SK-N-MC (cell line): Measurements from ENCODE around the gene TCF7L1.
A peak's percentile ranks its signal among the peaks of the same experiment; 100 is the strongest.

Experiments
- DNase-seq: peaks from one replicate; pipeline ENCODE4 v3.0.0-alpha.2; 2011; ENCODE audit warnings: low read depth, low spot score
- H3K27ac ChIP-seq: fragments of 200-600 bp; sonication (generic); 2 replicates; pipeline ENCODE4 v1.5.1; 2016; ENCODE audit warnings: mixed run types
- H3K36me3 ChIP-seq: fragments of 200-600 bp; sonication (generic); 2 replicates; pipeline ENCODE4 v1.6.1; 2017; ENCODE audit warnings: antibody characterized with exemption, low read length, mixed read lengths; ENCODE audit not compliant: insufficient read depth
- H3K4me3 ChIP-seq: fragments of 200-600 bp; sonication (generic); 2 replicates; pipeline ENCODE4 v1.5.1; 2016
- H3K9ac ChIP-seq: fragments of 200-600 bp; sonication (generic); 2 replicates; pipeline ENCODE4 v1.8.0; 2017; ENCODE audit warnings: mixed run types, mixed read lengths; ENCODE audit not compliant: insufficient read length
- H3K9me3 ChIP-seq: fragments of 200-600 bp; sonication (generic); 2 replicates; pipeline ENCODE4 v1.6.1; 2017; ENCODE audit warnings: low read depth, mild to moderate bottlenecking, antibody characterized with exemption, low read length, moderate library complexity, mixed read lengths
- EZH2 ChIP-seq: fragments of 200-600 bp; sonication (generic); IDR thresholded peaks from one replicate; pipeline ENCODE4 v1.6.1; 2017; ENCODE audit warnings: antibody characterized with exemption
- FOXP2 ChIP-seq: optimal IDR thresholded peaks from 2 replicates; pipeline ENCODE3; 2011; ENCODE audit warnings: mild to moderate bottlenecking, moderate library complexity; ENCODE audit not compliant: insufficient read depth; ENCODE audit errors: extremely low read length, control extremely low read depth
- POLR2AphosphoS5 ChIP-seq: IDR thresholded peaks from 2 replicates; pipeline ENCODE4 v1.6.1; 2012; ENCODE audit warnings: mild to moderate bottlenecking, low read depth, low read length, borderline replicate concordance

Gene TCF7L1

DNA sequence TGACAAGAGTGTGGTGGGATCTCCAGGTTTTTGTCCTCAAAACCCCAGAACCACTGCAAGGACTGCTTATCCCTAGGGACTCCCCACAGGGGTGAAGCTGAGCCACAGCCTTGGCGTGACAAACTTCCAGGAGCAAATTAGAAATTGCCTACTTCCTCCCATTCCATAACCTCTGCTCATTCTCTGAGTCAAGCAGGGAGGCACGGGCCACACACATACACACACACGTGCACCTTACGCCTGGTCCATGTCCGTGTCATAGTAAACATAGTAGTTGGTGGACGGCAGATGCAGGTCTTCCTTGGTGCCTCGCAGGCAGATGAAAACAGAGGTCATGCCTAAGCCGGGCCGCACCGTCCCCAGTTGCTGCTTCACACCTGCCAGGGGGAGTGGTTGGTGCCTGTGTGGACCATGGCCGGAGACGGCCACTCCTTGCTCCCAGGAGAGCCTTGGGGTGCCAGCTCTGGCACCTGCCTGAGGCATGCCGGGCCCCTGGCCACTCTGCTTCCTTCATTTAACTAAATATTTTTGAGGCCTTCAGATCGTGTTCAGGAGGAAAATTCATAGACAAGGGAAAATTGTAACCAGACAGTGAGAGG is 211.3 kb downstream of the TCF7L1 start:
- H3K27ac ChIP-seq, result no peak overlapping the region
- no peaks in the 10 kb centered on the region for H3K9me3 ChIP-seq
- TF ChIP-seq POLR2AphosphoS5, result no peak
- TF ChIP-seq EZH2, result no peak
- no peak for TF ChIP-seq FOXP2
- no peak for DNase-seq
- no peak overlapping the region for H3K9ac ChIP-seq
- H3K4me3 ChIP-seq, result no peak overlapping the region
- peaks cover 4% of the 10 kb centered on the region; the same call in 1 of the 2 replicates for H3K36me3 ChIP-seq

DNA sequence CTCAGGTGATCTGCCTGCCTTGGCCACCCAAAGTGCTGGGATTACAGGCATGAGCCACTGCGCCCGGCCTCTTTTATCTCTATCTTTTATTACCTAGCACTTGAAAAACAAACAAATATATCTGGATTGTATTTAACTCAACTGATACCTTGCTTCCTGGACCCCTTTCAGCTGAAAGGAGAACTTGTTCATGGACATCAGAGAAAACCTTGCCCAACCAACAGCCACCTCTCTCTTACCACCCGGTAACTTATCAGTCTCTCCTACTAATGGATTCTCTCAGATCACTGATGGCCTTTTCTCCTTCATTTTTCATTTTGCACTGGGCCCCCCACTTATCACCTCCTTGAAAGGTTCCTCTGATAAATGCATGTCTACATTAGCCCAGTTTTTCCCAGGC is 214.4 kb downstream of the TCF7L1 start:
- H3K9ac ChIP-seq, result no peak overlapping the region
- DNase-seq, result no peak
- H3K4me3 ChIP-seq, result no peak overlapping the region
- no peak overlapping the region for H3K27ac ChIP-seq
- no peak for TF ChIP-seq EZH2
- TF ChIP-seq FOXP2, result no peak
- no peak for TF ChIP-seq POLR2AphosphoS5
- no peaks in the 10 kb centered on the region for H3K9me3 ChIP-seq
- H3K36me3 ChIP-seq, result peaks cover 12% of the 10 kb centered on the region; the same call in 1 of the 2 replicates

DNA sequence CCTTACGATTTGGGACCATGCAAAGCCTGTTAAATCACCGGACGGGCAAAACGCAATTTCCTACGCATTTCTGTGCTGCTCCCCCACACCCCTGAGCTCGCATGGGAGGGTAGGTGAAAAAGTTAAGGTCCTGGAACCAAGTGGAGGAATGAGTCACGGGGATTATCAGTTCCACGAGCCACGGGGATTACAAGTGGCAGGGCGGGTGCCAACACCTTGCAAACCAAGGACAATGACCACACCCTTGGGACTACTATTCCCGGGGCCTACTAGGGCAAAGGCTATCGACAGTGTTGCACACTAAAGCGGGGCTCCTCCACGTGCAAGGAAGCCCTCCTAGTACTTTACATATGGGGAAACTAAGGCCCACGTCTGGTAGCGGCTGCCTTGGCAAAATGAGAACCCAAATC is 220.7 kb downstream of the TCF7L1 start:
- H3K9ac ChIP-seq, result peak overlapping the region; percentile 74
- H3K4me3 ChIP-seq, result peak overlapping the region; percentile 90
- H3K36me3 ChIP-seq, result peaks cover 21% of the 10 kb centered on the region; the same call in 1 of the 2 replicates
- no peaks in the 10 kb centered on the region for H3K9me3 ChIP-seq
- no peak overlapping the region for H3K27ac ChIP-seq
- no peak for DNase-seq
- TF ChIP-seq FOXP2 (no peak), POLR2AphosphoS5 (no peak), EZH2 (no peak)

DNA sequence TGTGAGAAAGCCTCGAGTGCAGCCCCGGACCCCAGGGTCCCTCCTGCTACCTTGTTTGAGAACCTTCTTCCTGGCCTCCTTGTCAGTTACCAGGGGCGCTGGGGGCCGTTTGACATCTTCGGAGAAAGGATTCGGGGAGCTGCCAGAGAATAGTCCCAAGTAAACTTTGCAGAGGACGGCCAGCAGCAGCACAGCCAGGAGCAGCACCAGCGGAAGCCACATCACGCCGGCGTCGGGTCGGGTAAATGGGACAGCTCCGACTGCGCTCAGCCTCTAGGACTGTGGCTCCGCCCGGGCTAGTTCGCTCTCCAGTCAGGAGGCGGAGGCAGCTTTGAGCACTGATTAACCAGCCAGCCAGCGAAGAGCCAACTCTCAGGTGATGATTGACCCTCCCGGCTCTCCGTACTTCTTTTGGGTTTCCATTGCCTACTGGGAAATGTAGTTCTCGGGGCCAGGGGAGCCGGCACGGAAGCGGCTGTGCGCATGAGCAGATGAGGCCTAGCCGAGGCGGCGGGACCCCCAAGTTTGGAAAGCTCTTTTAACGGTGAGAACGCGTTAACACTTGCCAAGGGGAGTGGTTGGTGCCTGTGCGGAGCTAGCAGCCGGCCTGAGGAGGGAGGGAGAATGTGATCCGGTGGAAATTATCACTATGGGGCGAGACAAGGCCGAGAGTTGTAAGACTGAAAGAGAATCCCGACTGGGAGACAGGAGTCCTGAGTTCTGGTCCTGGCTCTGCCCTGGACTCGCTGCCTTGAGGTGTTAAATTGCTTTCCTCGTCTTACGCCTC is 221.3 kb downstream of the TCF7L1 start, which contains the start of the genes ELMOD3 and RETSAT:
Gene ELMOD3, plus strand, starts transcription at position 484 of the 787 bp plus-strand sequence. CDS start 2,430 bp downstream, outside the sequence.
Gene RETSAT, minus strand, starts transcription at position 243 of the 787 bp plus-strand sequence. Its CDS starts 21 bp downstream, at position 222.
- DNase-seq, result peak; percentile 98
- Histone ChIP-seq H3K4me3 (peak within 1 kb of the TSS; percentile 90), H3K9ac (peak within 1 kb of the TSS; percentile 89), H3K9me3 (no peaks in the 10 kb centered on the region), H3K27ac (peak within 1 kb of the TSS; percentile 67; the same call in 1 of the 2 replicates), H3K36me3 (peaks cover 18% of the 10 kb centered on the region; the same call in 1 of the 2 replicates)
- TF ChIP-seq FOXP2, result no peak
- peak; percentile 97 for TF ChIP-seq POLR2AphosphoS5

DNA sequence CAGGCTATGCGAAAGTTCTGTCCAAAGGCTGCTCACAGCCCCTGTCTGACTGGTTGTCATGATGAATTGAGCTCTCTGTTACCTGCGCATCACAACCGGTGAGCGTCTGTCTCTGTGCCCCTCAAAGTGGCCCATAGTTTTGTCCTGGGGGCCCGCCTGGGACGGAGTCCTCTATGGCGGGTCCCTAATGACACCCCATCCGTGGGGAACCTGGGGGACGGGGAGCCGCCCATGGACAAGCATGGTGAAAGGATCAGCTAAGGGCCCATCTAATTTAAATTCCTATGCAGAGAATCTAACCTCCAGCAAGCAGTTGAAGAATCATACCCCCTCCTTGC is 221.8 kb downstream of the TCF7L1 start:
- H3K9me3 ChIP-seq, result no peaks in the 10 kb centered on the region
- no peak for DNase-seq
- peaks cover 17% of the 10 kb centered on the region; the same call in 1 of the 2 replicates for H3K36me3 ChIP-seq
- peak overlapping the region; percentile 90 for H3K4me3 ChIP-seq
- H3K9ac ChIP-seq, result peak overlapping the region; percentile 89
- TF ChIP-seq EZH2 (no peak), FOXP2 (no peak), POLR2AphosphoS5 (no peak)
- 0 out of 2 replicates have a peak overlapping the region, but pooled peaks have one; percentile 67 for H3K27ac ChIP-seq

DNA sequence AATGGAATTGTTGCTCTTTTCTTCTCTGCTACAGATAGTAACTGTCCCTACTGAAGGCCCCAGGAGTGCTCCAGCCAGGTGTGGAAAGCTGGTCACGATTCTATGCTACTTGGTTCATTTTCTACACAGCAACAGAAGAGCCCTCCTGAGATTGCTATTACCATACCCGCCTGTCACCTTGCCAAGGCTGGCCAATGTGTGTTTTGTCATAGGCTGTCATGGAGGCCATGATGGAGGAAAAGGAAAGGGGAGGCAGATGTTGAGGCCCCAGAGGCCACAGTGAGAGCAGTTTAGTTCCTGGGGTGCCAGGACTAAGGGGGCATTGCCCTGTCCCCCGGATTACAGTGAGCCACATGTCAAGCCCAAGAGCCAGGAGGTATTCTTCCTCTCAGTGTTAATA is 222.3 kb downstream of the TCF7L1 start:
- no peak overlapping the region for H3K27ac ChIP-seq
- no peak overlapping the region for H3K9ac ChIP-seq

DNA sequence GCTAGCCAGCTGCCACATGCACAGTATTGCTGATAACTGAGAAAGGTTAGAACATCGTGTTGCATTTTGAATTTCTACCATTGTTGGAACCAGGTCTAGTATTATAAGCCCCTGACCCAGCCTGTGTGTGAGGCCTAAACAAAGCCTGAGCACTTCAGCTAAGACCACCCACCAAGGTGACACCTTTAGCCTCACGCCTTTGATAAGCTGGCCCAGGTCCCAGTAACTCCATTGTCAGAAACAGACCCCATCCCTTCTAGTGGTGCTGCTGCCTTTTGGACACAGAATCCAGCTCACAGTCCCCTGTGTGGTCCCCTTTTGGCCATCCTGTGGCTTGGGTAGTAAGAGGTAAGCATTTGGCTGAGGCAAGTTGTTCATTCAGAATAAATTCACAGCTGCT is 223.0 kb downstream of the TCF7L1 start:
- DNase-seq, result no peak
- TF ChIP-seq POLR2AphosphoS5 (no peak), EZH2 (no peak), FOXP2 (no peak)
- Histone ChIP-seq H3K4me3 (no peak overlapping the region), H3K36me3 (peaks cover 13% of the 10 kb centered on the region; the same call in 1 of the 2 replicates), H3K27ac (no peak overlapping the region), H3K9ac (no peak overlapping the region), H3K9me3 (no peaks in the 10 kb centered on the region)

More for the DNA sequence above, 222.3 kb downstream of the TCF7L1 start:
- peaks cover 17% of the 10 kb centered on the region; the same call in 1 of the 2 replicates for H3K36me3 ChIP-seq
- TF ChIP-seq FOXP2 (no peak), POLR2AphosphoS5 (no peak), EZH2 (no peak)
- H3K9me3 ChIP-seq, result no peaks in the 10 kb centered on the region
- peak overlapping the region; percentile 90 for H3K4me3 ChIP-seq
- no peak for DNase-seq

DNA sequence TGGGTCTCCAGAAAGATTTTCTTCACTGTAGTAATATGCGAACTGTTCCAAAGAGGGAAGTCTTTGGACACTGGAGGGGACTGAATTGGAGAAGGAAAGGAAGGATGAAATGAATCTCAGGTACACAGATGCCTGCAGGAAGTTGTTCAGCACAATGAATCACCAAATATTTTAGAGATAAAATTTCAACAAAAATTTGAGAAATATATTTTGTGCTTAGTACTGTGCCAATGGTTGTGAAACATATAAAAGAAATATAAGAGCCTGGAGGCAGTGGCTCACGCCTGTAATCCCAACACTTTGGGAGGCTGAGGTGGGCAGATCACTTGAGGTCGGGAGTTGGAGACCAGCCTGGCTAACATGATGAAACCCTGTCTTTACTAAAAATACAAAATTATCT is 224.5 kb downstream of the TCF7L1 start:
- Histone ChIP-seq H3K9me3 (no peaks in the 10 kb centered on the region), H3K27ac (no peak overlapping the region), H3K36me3 (peaks cover 18% of the 10 kb centered on the region; the same call in 1 of the 2 replicates), H3K4me3 (no peak overlapping the region), H3K9ac (no peak overlapping the region)
- no peak for DNase-seq
- TF ChIP-seq POLR2AphosphoS5 (no peak), FOXP2 (no peak), EZH2 (no peak)
